Chondrocyte (in vitro differentiated cells): Measurements from ENCODE around the gene SLC5A2. TPM values are rescaled to one million over a fixed set of nuclear protein-coding genes. Genes with fewer than 3 reads are reported as not detected.
A peak's percentile ranks its signal among the peaks of the same experiment; 100 is the strongest.
"Not testable (repeated sequence)": the region's sequence is repeated elsewhere in the genome, so short reads cannot be mapped to it uniquely, and the experiment has no call there.

ENCODE experiments used
- DNase-seq: peaks from one replicate; pipeline ENCODE4 v3.0.0; 2021; ENCODE audit warnings: mixed read lengths, low spot score
- H3K27ac Mint-ChIP-seq: one replicate; pipeline ENCODE4 v1.8.0; 2021; ENCODE audit warnings: mild to moderate bottlenecking, moderate library complexity, mixed read lengths; ENCODE audit not compliant: unreplicated experiment
- H3K27me3 Mint-ChIP-seq: 2 replicates; pipeline ENCODE4 v1.8.0; 2021; ENCODE audit warnings: low read depth, mixed read lengths
- H3K36me3 Mint-ChIP-seq: 2 replicates; pipeline ENCODE4 v1.8.0; 2021; ENCODE audit warnings: low read depth, mixed read lengths
- H3K4me1 Mint-ChIP-seq: 2 replicates; pipeline ENCODE4 v1.8.0; 2021; ENCODE audit warnings: low read depth, mild to moderate bottlenecking, mixed read lengths
- H3K4me3 Mint-ChIP-seq: one replicate; pipeline ENCODE4 v1.8.0; 2021; ENCODE audit warnings: mild to moderate bottlenecking, moderate library complexity, mixed read lengths; ENCODE audit not compliant: unreplicated experiment
- H3K9me3 Mint-ChIP-seq: 2 replicates; pipeline ENCODE4 v1.8.0; 2021; ENCODE audit warnings: low read depth, mixed read lengths
- long read RNA-seq: library from polyadenylated mRNA; stranded (forward); transcript quantifications from one replicate; pipeline ENCODE4 v2.0.0, GENCODE V29; 2021
- total RNA-seq: library from RNA; stranded (reverse); gene quantifications from 3 replicates; pipeline ENCODE4 v1.2.1, GENCODE V29; 2021
- TF ChIP-seq, protein P1 (sequence below): fragments of 200-600 bp; sonication (generic); IDR thresholded peaks from 2 replicates; pipeline ENCODE4 v1.5.0; 2021; ENCODE audit warnings: antibody characterized with exemption, mild to moderate bottlenecking, moderate library complexity

The SLC5A2 gene
- not detected in 3 replicates for total RNA-seq
- long read RNA-seq = 0 reads

DNA sequence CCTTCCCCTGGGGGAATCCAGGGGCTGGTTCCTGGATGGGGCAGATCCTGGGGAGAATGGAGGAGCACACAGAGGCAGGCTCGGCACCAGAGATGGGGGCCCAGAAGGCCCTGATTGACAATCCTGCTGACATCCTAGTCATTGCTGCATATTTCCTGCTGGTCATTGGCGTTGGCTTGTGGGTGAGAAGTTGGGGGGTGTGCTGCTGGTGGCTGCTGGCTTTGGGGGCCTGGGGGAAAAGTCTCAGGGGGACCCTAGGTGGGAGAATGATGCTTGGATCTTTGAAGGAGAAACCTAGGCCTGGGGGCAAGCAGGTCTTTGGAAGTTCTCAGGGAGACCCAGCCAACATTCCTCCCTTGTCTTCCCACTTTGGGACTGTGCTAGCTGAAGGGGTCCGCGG is at the start of gene SLC5A2:
Gene SLC5A2, plus strand, starts transcription at position 43 of the 400 bp plus-strand sequence. Its CDS starts 14 bp downstream, at position 57.
- Mint-ChIP-seq H3K9me3 (no peaks in the 10 kb centered on the region), H3K36me3 (peaks cover 4% of the 10 kb centered on the region), H3K27me3 (no peaks in the 10 kb centered on the region), H3K4me3 (no peak within 1 kb of the TSS), H3K4me1 (peaks cover 21% of the 10 kb centered on the region), H3K27ac (peak within 1 kb of the TSS; percentile 19)
- DNase-seq = no peak
- TF ChIP-seq, protein P1, sequence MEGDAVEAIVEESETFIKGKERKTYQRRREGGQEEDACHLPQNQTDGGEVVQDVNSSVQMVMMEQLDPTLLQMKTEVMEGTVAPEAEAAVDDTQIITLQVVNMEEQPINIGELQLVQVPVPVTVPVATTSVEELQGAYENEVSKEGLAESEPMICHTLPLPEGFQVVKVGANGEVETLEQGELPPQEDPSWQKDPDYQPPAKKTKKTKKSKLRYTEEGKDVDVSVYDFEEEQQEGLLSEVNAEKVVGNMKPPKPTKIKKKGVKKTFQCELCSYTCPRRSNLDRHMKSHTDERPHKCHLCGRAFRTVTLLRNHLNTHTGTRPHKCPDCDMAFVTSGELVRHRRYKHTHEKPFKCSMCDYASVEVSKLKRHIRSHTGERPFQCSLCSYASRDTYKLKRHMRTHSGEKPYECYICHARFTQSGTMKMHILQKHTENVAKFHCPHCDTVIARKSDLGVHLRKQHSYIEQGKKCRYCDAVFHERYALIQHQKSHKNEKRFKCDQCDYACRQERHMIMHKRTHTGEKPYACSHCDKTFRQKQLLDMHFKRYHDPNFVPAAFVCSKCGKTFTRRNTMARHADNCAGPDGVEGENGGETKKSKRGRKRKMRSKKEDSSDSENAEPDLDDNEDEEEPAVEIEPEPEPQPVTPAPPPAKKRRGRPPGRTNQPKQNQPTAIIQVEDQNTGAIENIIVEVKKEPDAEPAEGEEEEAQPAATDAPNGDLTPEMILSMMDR = no peak

DNA sequence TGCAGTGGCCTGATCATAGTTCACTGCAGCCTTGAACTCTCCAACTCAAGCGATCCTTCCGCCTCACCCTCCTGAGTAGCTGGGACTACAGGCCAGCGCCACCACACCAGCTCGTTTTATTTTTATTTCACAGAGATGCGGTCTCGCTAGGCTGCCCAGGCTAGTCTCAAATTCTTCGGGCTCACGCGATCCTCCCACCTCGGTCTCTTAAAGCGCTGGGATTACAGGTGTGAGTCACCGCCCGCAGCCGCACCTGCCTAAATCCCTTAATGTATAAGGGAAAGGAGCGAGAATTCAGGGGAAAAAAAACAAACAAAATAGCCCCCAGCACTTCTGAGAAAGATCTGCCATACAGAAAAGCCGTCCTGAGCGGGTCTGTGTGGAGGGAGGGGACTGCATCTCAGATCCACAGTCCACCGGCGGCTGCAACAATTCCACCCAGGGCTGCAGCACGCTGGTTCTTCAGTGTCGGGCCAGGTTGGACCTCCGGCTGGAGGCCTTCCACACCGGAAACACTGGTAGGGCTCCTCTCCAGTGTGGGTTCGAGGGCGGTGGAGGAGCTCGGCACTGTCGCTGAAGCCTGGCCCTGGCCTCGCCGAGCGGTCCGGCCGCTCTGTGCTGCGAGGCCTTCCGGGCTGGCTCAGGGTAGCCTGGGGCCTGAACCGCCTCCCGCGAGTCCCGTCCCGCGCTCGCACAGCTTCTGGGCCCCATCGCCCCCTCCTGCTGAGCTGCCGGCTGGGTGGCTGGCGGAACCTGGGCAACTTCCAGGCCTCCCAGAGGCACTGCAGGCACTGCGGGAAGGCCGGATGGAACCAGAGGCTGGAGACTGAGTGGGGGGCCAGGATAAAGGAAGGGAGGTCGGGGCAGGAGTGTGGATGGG is 47.3 kb upstream of the SLC5A2 start:
- Mint-ChIP-seq H3K27me3 (peaks cover 6% of the 10 kb centered on the region), H3K4me3 (no peak overlapping the region), H3K4me1 (no peaks in the 10 kb centered on the region), H3K9me3 (no peaks in the 10 kb centered on the region), H3K36me3 (no peaks in the 10 kb centered on the region), H3K27ac (no peak overlapping the region)
- TF ChIP-seq, protein P1 = no peak
- no peak for DNase-seq

- TF ChIP-seq, protein P1 = no peak
- H3K27ac Mint-ChIP-seq = no peak overlapping the region
- H3K4me3 Mint-ChIP-seq = no peak overlapping the region
- peak; percentile 91 for DNase-seq
- no peaks in the 10 kb centered on the region for H3K9me3 Mint-ChIP-seq
- H3K27me3 Mint-ChIP-seq = no peaks in the 10 kb centered on the region
- H3K4me1 Mint-ChIP-seq = peaks cover 5% of the 10 kb centered on the region
- H3K36me3 Mint-ChIP-seq = no peaks in the 10 kb centered on the region
These were observed 46.5 kb upstream of the SLC5A2 start for GRCh38 chr16:31436221-31437045.

- TF ChIP-seq, protein P1 = no peak
- no peak overlapping the region for H3K4me3 Mint-ChIP-seq
- no peak overlapping the region for H3K27ac Mint-ChIP-seq
- H3K27me3 Mint-ChIP-seq = no peaks in the 10 kb centered on the region
- peak; percentile 5 for DNase-seq
- H3K4me1 Mint-ChIP-seq = peaks cover 13% of the 10 kb centered on the region
- no peaks in the 10 kb centered on the region for H3K36me3 Mint-ChIP-seq
- H3K9me3 Mint-ChIP-seq = no peaks in the 10 kb centered on the region
These were observed 44.5 kb upstream of the SLC5A2 start for GRCh38 chr16:31438414-31438813.

- H3K27ac Mint-ChIP-seq, H3K36me3 Mint-ChIP-seq, H3K9me3 Mint-ChIP-seq, H3K4me3 Mint-ChIP-seq, H3K27me3 Mint-ChIP-seq, DNase-seq: not testable (repeated sequence)
- H3K4me1 Mint-ChIP-seq = peaks cover 13% of the 10 kb centered on the region
These were observed 43.9 kb upstream of the SLC5A2 start for GRCh38 chr16:31439023-31439422.
